Suppressor macrophage treated with lipopolysaccharide for 4 hours (primary cell): ENCODE results near the gene SLC22A4.

Experiments used
- DNase-seq: peaks from one replicate; pipeline ENCODE4 v3.0.0-alpha.2; 2020

Gene SLC22A4

GRCh38 chr5:132377738-132378137, 83.5 kb downstream of the SLC22A4 start:
- no peak for DNase-seq

- peak; percentile 6 for DNase-seq
These were observed 84.4 kb downstream of the SLC22A4 start for GRCh38 chr5:132378580-132378979.

- no peak for DNase-seq
These were observed 85.9 kb downstream of the SLC22A4 start for GRCh38 chr5:132380047-132380446.

GRCh38 chr5:132380741-132381140, 86.5 kb downstream of the SLC22A4 start:
- DNase-seq: no peak

GRCh38 chr5:132381614-132382013, 87.4 kb downstream of the SLC22A4 start:
- no peak for DNase-seq

GRCh38 chr5:132383261-132383660, 89.1 kb downstream of the SLC22A4 start:
- no peak for DNase-seq

GRCh38 chr5:132383984-132384383, 89.8 kb downstream of the SLC22A4 start:
- no peak for DNase-seq

- no peak for DNase-seq
These were observed 90.4 kb downstream of the SLC22A4 start for GRCh38 chr5:132384506-132385050.

- DNase-seq: peak; percentile 82
These were observed 91.3 kb downstream of the SLC22A4 start for GRCh38 chr5:132385326-132386105.

- peak; percentile 85 for DNase-seq
These were observed 92.6 kb downstream of the SLC22A4 start for GRCh38 chr5:132386644-132387286.

GRCh38 chr5:132387640-132388117, 93.5 kb downstream of the SLC22A4 start:
- DNase-seq: peak; percentile 92

- peak; percentile 30 for DNase-seq
These were observed 94.3 kb downstream of the SLC22A4 start for GRCh38 chr5:132388244-132389050.

GRCh38 chr5:132389051-132389331, 94.8 kb downstream of the SLC22A4 start:
- no peak for DNase-seq

- DNase-seq: peak; percentile 39
These were observed 95.5 kb downstream of the SLC22A4 start for GRCh38 chr5:132389585-132390286.

GRCh38 chr5:132391247-132391646, 97.1 kb downstream of the SLC22A4 start:
- no peak for DNase-seq

GRCh38 chr5:132391870-132392269, 97.7 kb downstream of the SLC22A4 start:
- no peak for DNase-seq

- no peak for DNase-seq
These were observed 98.2 kb downstream of the SLC22A4 start for GRCh38 chr5:132392411-132392810.

- no peak for DNase-seq
These were observed 99.0 kb downstream of the SLC22A4 start for GRCh38 chr5:132392978-132393825.
